ENCODE measurements around the gene DEFB118. TPM values are rescaled to one million over a fixed set of nuclear protein-coding genes. Genes with fewer than 3 reads are reported as not detected.

Gene DEFB118
- polyA plus RNA-seq, 4 donors: not detected

Other genes with a start within 250 kb of the DEFB118 start
- gene DEFB115, start 110.9 kb upstream of the DEFB118 start, polyA plus RNA-seq: not detected
- gene DEFB116, start 60.0 kb upstream of the DEFB118 start, polyA plus RNA-seq: not detected
- under 1 TPM in 1 of 4 donors, not detected in 3; 0.42 TPM for gene DEFB119, start 22.0 kb downstream of the DEFB118 start, polyA plus RNA-seq
- not detected for gene DEFB121, start 37.6 kb downstream of the DEFB118 start, polyA plus RNA-seq
- not detected for gene DEFB123, start 72.0 kb downstream of the DEFB118 start, polyA plus RNA-seq
- gene DEFB124, start 106.5 kb downstream of the DEFB118 start, polyA plus RNA-seq: under 1 TPM in 1 of 4 donors, not detected in 3; 0.18 TPM
- gene REM1, start 106.7 kb downstream of the DEFB118 start, polyA plus RNA-seq: 1 to 10 TPM in 1 of 4 donors, under 1 TPM in 2, not detected in 1; 0.81 to 1.8 (median 0.90) TPM
- gene HM13, start 145.8 kb downstream of the DEFB118 start, polyA plus RNA-seq: 100 to 1,000 TPM in 2 of 4 donors, 10 to 100 TPM in 2; 53.9 to 202 (median 91.8) TPM
- 100 to 1,000 TPM; 215 to 335 (median 277) TPM for gene ID1, start 236.7 kb downstream of the DEFB118 start, polyA plus RNA-seq

Data from small intestine (tissue), 4 donors.